HCT116 (cell line): ENCODE data around the gene ARIH2. TPM values are rescaled to one million over a fixed set of nuclear protein-coding genes. Genes with fewer than 3 reads are reported as not detected.

Experiments
- ATAC-seq: fragments of 200-7000 bp; cut with Tn5 transposase; 2 replicates; pipeline ENCODE4 v1.9.1; 2020; ENCODE audit warnings: mild to moderate bottlenecking, moderate library complexity
- BruUV-seq: library from RNA; stranded (reverse); fragments of 400-500 nt; replicated peaks from 2 replicates; lab custom pipeline; 2021; lab: Mats Ljungman, UMichigan
- CTCF ChIA-PET: fragments of 300-600 bp; sonication (Branson Sonifier 250); formaldehyde crosslinking; loops from one replicate; lab custom pipeline; 2021; ENCODE audit warnings: antibody characterized with exemption; lab: Charles Lee
- POLR2A ChIA-PET: fragments of 300-600, 350-600 bp; sonication (Branson Sonifier 250); formaldehyde crosslinking; loops from one replicate; lab custom pipeline; 2021; ENCODE audit warnings: antibody characterized with exemption; lab: Charles Lee
- RAD21 ChIA-PET, 2 experiments: fragments of 300-600 bp; sonication (Branson Sonifier 250); formaldehyde crosslinking; loops; one replicate each; lab custom pipeline; 2023; ENCODE audit warnings: low total read pairs in 2 of 2; ENCODE audit not compliant: uncharacterized antibody in 2 of 2, unreplicated experiment in 2 of 2, low non-redundant PET in 1 of 2; lab: Charles Lee
- DNase-seq: peaks from one replicate; pipeline ENCODE4 v3.0.0-alpha.2; 2010; ENCODE audit warnings: low read depth, low spot score
- H2AFZ ChIP-seq: fragments of 200-600 bp; shearing (Covaris generic), sonication (generic); 2 replicates; pipeline ENCODE4 v1.6.1; 2017; ENCODE audit warnings: low read depth, mixed run types, mixed read lengths, antibody characterized with exemption, low read length; ENCODE audit not compliant: poor library complexity, severe bottlenecking
- H3K27ac ChIP-seq: 2 replicates; pipeline ENCODE4 v1.5.1; 2012; ENCODE audit warnings: low read depth, low read length
- H3K27me3 ChIP-seq: fragments of 200-600 bp; sonication (generic); 2 replicates; pipeline ENCODE4 v1.6.1; 2016; ENCODE audit warnings: mixed run types, low read length, mixed read lengths; ENCODE audit not compliant: insufficient read depth
- H3K36me3 ChIP-seq, 2 experiments: fragments of 200-500 bp in 1 of 2; fragments of 200-600 bp in 1 of 2; sonication (Bioruptor generic) in 1 of 2; sonication (generic) in 1 of 2; 2 replicates each; pipeline versions ENCODE4 v1.5.1 to v1.6.1; 2014 to 2016; ENCODE audit warnings: low read length in 2 of 2, inconsistent platforms in 1 of 2, mixed read lengths in 1 of 2, mixed run types in 1 of 2; ENCODE audit not compliant: insufficient read depth in 2 of 2, control insufficient read depth in 1 of 2
- H3K4me1 ChIP-seq, 2 experiments: fragments of 200-600 bp in 1 of 2; sonication (generic) in 1 of 2; 2 replicates each; pipeline versions ENCODE4 v1.5.1 to v1.6.1; 2012 to 2017; ENCODE audit warnings: low read length in 2 of 2, inconsistent platforms in 1 of 2, mild to moderate bottlenecking in 1 of 2, mixed read lengths in 1 of 2, mixed run types in 1 of 2, moderate library complexity in 1 of 2; ENCODE audit not compliant: insufficient read depth in 2 of 2, control insufficient read depth in 1 of 2
- H3K4me2 ChIP-seq: fragments of 200-600 bp; sonication (generic); 2 replicates; pipeline ENCODE4 v1.6.1; 2017; ENCODE audit warnings: mixed run types, low read length, mixed read lengths
- H3K4me3 ChIP-seq, 2 experiments: fragments of 200-600 bp in 1 of 2; sonication (generic) in 1 of 2; replicated peaks in 1 of 2; 2 replicates each; pipeline ENCODE4 v1.5.1; 2011 to 2016; ENCODE audit warnings: low read length in 2 of 2, control low read depth in 1 of 2, low read depth in 1 of 2, mild to moderate bottlenecking in 1 of 2, mixed read lengths in 1 of 2, mixed run types in 1 of 2
- H3K79me2 ChIP-seq: fragments of 200-600 bp; sonication (generic); 2 replicates; pipeline ENCODE4 v1.6.1; 2017; ENCODE audit warnings: mild to moderate bottlenecking, mixed run types, low read length, moderate library complexity, mixed read lengths; ENCODE audit not compliant: insufficient read depth
- H3K9ac ChIP-seq: fragments of 200-600 bp; sonication (generic); 2 replicates; pipeline ENCODE4 v1.6.1; 2016; ENCODE audit warnings: low read length, mixed read lengths
- H3K9me2 ChIP-seq: fragments of 200-600 bp; sonication (generic), shearing (Covaris generic); 2 replicates; pipeline ENCODE4 v1.6.1; 2017; ENCODE audit warnings: mixed run types, mild to moderate bottlenecking, moderate library complexity; ENCODE audit not compliant: insufficient read depth
- H3K9me3 ChIP-seq, 2 experiments: fragments of 200-500 bp in 1 of 2; fragments of 200-600 bp in 1 of 2; sonication (Bioruptor generic) in 1 of 2; sonication (generic) in 1 of 2; 2 replicates each; pipeline ENCODE4 v1.6.1; 2014 to 2017; ENCODE audit warnings: low read length in 2 of 2, mixed read lengths in 2 of 2, inconsistent platforms in 1 of 2, low read depth in 1 of 2, mild to moderate bottlenecking in 1 of 2, mixed run types in 1 of 2, moderate library complexity in 1 of 2; ENCODE audit not compliant: control insufficient read depth in 1 of 2, insufficient read depth in 1 of 2
- H4K20me1 ChIP-seq: fragments of 200-600 bp; sonication (generic), shearing (Covaris generic); 2 replicates; pipeline ENCODE4 v1.6.1; 2017; ENCODE audit warnings: mixed run types, mild to moderate bottlenecking, moderate library complexity; ENCODE audit not compliant: insufficient read depth
- ATF3 ChIP-seq: IDR thresholded peaks from 2 replicates; pipeline ENCODE4 v1.6.1; 2012
- CBX3 ChIP-seq: IDR thresholded peaks from 2 replicates; pipeline ENCODE4 v1.6.1; 2012; ENCODE audit warnings: low read depth
- CTCF ChIP-seq, 3 experiments: fragments of 200-600 bp in 1 of 3; sonication (generic) in 1 of 3; IDR thresholded peaks in 2 of 3; conservative IDR thresholded peaks in 1 of 3; 2 replicates each; pipeline ENCODE4 v1.5.1; 2012 to 2017; ENCODE audit warnings: low read depth in 2 of 3, low read length in 2 of 3, antibody characterized with exemption in 1 of 3, borderline replicate concordance in 1 of 3, control low read depth in 1 of 3, mild to moderate bottlenecking in 1 of 3, mixed read lengths in 1 of 3, mixed run types in 1 of 3, moderate library complexity in 1 of 3; ENCODE audit not compliant: insufficient read depth in 1 of 3
- EGR1 ChIP-seq: IDR thresholded peaks from 2 replicates; pipeline ENCODE4 v1.6.1; 2012; ENCODE audit warnings: low read depth
- ELF1 ChIP-seq: IDR thresholded peaks from 2 replicates; pipeline ENCODE4 v1.6.1; 2012; ENCODE audit warnings: low read depth, borderline replicate concordance
- EZH2 ChIP-seq: fragments of 200-600 bp; sonication (generic); IDR thresholded peaks from 2 replicates; pipeline ENCODE4 v1.6.1; 2017; ENCODE audit warnings: antibody characterized with exemption, mixed run types
- EZH2phosphoT487 ChIP-seq: fragments of 200-600 bp; IDR thresholded peaks from 2 replicates; pipeline ENCODE4 v1.6.1; 2018; ENCODE audit warnings: antibody characterized with exemption, borderline replicate concordance
- FOSL1 ChIP-seq: IDR thresholded peaks from 2 replicates; pipeline ENCODE4 v1.6.1; 2012; ENCODE audit warnings: low read depth
- JUND ChIP-seq: IDR thresholded peaks from 2 replicates; pipeline ENCODE4 v1.6.1; 2012
- MAX ChIP-seq: IDR thresholded peaks from 2 replicates; pipeline ENCODE4 v1.6.1; 2012
- POLR2AphosphoS5 ChIP-seq: IDR thresholded peaks from 2 replicates; pipeline ENCODE4 v1.6.1; 2011; ENCODE audit warnings: mild to moderate bottlenecking, low read depth, low read length, moderate library complexity
- RAD21 ChIP-seq: IDR thresholded peaks from 2 replicates; pipeline ENCODE4 v1.6.1; 2012; ENCODE audit warnings: low read depth, mild to moderate bottlenecking
- REST ChIP-seq: IDR thresholded peaks from 2 replicates; pipeline ENCODE4 v1.6.1; 2012; ENCODE audit warnings: low read depth
- SIN3A ChIP-seq: IDR thresholded peaks from 2 replicates; pipeline ENCODE4 v1.6.1; 2012; ENCODE audit warnings: low read depth
- SP1 ChIP-seq: IDR thresholded peaks from 2 replicates; pipeline ENCODE4 v1.6.1; 2012; ENCODE audit warnings: low read depth
- TCF7L2 ChIP-seq: IDR thresholded peaks from 2 replicates; pipeline ENCODE4 v1.7.0; 2011; ENCODE audit warnings: borderline replicate concordance, inconsistent platforms; ENCODE audit not compliant: insufficient read depth, insufficient read length; ENCODE audit errors: extremely low read depth
- YY1 ChIP-seq: IDR thresholded peaks from 2 replicates; pipeline ENCODE4 v1.6.1; 2011; ENCODE audit warnings: low read length, low read depth, moderate library complexity, mild to moderate bottlenecking; ENCODE audit not compliant: insufficient replicate concordance; ENCODE audit errors: extremely low read depth
- ZBTB33 ChIP-seq: IDR thresholded peaks from 2 replicates; pipeline ENCODE4 v1.6.1; 2011; ENCODE audit warnings: mild to moderate bottlenecking, low read length, moderate library complexity; ENCODE audit not compliant: insufficient replicate concordance; ENCODE audit errors: extremely low read depth
- ZFX ChIP-seq: fragments of 450-650 bp; IDR thresholded peaks from 2 replicates; pipeline ENCODE4 v1.6.1; 2017
- ZNF274 ChIP-seq: fragments of 200-500 bp; sonication (Bioruptor generic); IDR thresholded peaks from 2 replicates; pipeline ENCODE4 v1.6.1; 2014; ENCODE audit warnings: mild to moderate bottlenecking, low read depth, low read length, inconsistent platforms
- intact Hi-C: fragments of 100-400 bp; cut with micrococcal nuclease; formaldehyde crosslinking; loops from 2 replicates; pipeline ENCODE4 v1.10.0; 2022
- total RNA-seq: library from RNA; stranded (reverse); gene quantifications from one replicate; pipeline ENCODE4 v1.2.1, GENCODE V29; 2021; ENCODE audit not compliant: unreplicated experiment

The ARIH2 gene
- total RNA-seq, 1 experiment from 2014 or later, result 105 TPM

GRCh38 chr3:49030321-49030720, 111.7 kb downstream of the ARIH2 start:
- no peaks in the 10 kb centered on the region for H3K9me3 ChIP-seq
- H4K20me1 ChIP-seq, result peaks cover 4% of the 10 kb centered on the region; the same call in 1 of the 2 replicates
- H3K4me2 ChIP-seq, result no peak overlapping the region
- peaks cover 39% of the 10 kb centered on the region for H3K79me2 ChIP-seq
- CTCF ChIA-PET, result no interaction called here
- no peak overlapping the region for H3K9ac ChIP-seq
- no peak for DNase-seq
- H3K36me3 ChIP-seq, result peaks cover 31 to 65% of the 10 kb centered on the region in 2 experiments
- POLR2A ChIA-PET, result interaction anchor here (2.3 kb wide), 1 partner anchor 8 kb away, joined by 7 read pairs; the partner anchor contains the start of gene NDUFAF3
- H3K4me3 ChIP-seq, result no peak overlapping the region
- BruUV-seq, result no TSS peak
- H3K9me2 ChIP-seq, result no peaks in the 10 kb centered on the region
- no peaks in the 10 kb centered on the region for H3K27me3 ChIP-seq
- TF ChIP-seq YY1 (no peak), EZH2 (no peak), CTCF (IDR thresholded peaks at IDR 0.05 in 2 of 3, conservative IDR thresholded peaks at IDR 0.05 in 1 of 3; ENCODE audit: borderline replicate concordance in 1 of 3, insufficient read depth in 1 of 3, low read depth in 2 of 3, low read length in 2 of 3) (no peak), POLR2AphosphoS5 (no peak), ZFX (no peak), JUND (no peak), ATF3 (no peak), ZBTB33 (no peak), FOSL1 (no peak), EGR1 (no peak), RAD21 (no peak), ZNF274 (no peak), MAX (no peak), ELF1 (no peak), REST (no peak), SP1 (no peak), CBX3 (no peak), SIN3A (no peak), TCF7L2 (no peak), EZH2phosphoT487 (no peak)
- peaks cover 3 to 26% of the 10 kb centered on the region in 2 experiments; a peak in 3 of 4 replicates for H3K4me1 ChIP-seq
- intact Hi-C loops, result no loop called here
- H2AFZ ChIP-seq, result no peak overlapping the region
- H3K27ac ChIP-seq, result peak overlapping the region; percentile 11; the same call in 1 of the 2 replicates
- no peak for ATAC-seq
- RAD21 ChIA-PET, result no interaction called here
